Testis (tissue), 2 donors: ENCODE results near the gene STK33.

Source experiments
- POLR2A ChIP-seq: fragments of 450-650 bp; IDR thresholded peaks from one replicate; pipeline ENCODE4 v1.6.1; 2017; ENCODE audit warnings: antibody characterized with exemption, mild to moderate bottlenecking, moderate library complexity
- TF ChIP-seq, protein P1 (sequence below), 3 experiments: fragments of 450-650 bp in 2 of 3; fragments of 200-600 bp in 1 of 3; sonication (generic) in 1 of 3; IDR thresholded peaks; one replicate each; pipeline ENCODE4 v1.5.1; 2016 to 2019; ENCODE audit warnings: antibody characterized with exemption in 3 of 3, mild to moderate bottlenecking in 2 of 3, moderate library complexity in 1 of 3

DNA sequence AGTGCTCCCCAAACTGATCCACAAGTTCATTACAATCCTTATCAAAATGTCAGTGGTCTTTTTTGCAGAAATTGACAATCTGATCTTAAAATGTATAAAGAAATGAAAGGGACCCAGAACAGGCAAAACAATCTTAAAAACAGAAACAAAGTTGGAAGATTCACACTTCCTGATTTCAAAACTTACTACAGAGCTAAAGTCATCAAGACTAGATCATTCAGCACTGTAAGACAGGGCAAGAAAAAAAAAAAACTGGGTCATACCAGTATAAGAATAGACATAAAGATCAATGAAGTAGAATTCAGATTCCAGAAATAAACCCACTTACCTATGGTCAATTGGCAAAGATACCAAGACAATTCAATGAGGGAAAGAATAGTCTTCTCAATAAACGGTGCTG, 4.5 kb upstream of the STK33 start:
- TF ChIP-seq, protein P1, sequence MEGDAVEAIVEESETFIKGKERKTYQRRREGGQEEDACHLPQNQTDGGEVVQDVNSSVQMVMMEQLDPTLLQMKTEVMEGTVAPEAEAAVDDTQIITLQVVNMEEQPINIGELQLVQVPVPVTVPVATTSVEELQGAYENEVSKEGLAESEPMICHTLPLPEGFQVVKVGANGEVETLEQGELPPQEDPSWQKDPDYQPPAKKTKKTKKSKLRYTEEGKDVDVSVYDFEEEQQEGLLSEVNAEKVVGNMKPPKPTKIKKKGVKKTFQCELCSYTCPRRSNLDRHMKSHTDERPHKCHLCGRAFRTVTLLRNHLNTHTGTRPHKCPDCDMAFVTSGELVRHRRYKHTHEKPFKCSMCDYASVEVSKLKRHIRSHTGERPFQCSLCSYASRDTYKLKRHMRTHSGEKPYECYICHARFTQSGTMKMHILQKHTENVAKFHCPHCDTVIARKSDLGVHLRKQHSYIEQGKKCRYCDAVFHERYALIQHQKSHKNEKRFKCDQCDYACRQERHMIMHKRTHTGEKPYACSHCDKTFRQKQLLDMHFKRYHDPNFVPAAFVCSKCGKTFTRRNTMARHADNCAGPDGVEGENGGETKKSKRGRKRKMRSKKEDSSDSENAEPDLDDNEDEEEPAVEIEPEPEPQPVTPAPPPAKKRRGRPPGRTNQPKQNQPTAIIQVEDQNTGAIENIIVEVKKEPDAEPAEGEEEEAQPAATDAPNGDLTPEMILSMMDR (IDR thresholded peaks at IDR 0.05), result no peak
- no peak for TF ChIP-seq POLR2A
